Endodermal cell (in vitro differentiated cells): ENCODE results near the gene CCDC142. TPM values are rescaled to one million over a fixed set of nuclear protein-coding genes. Genes with fewer than 3 reads are reported as not detected.
"Not testable (repeated sequence)": the region's sequence is repeated elsewhere in the genome, so short reads cannot be mapped to it uniquely, and the experiment has no call there.

Source experiments
- DNase-seq: peaks from one replicate; pipeline ENCODE4 v3.0.0-alpha.2; 2017
- H3K27ac ChIP-seq: 2 replicates; pipeline ENCODE4 v1.5.1; 2013; ENCODE audit warnings: mild to moderate bottlenecking, low read depth, low read length, moderate library complexity
- H3K27me3 ChIP-seq: 2 replicates; pipeline ENCODE4 v1.6.1; 2013; ENCODE audit warnings: mild to moderate bottlenecking, low read length, moderate library complexity; ENCODE audit not compliant: insufficient read depth, control insufficient read depth, poor library complexity, severe bottlenecking
- H3K36me3 ChIP-seq: 2 replicates; pipeline ENCODE4 v1.7.0; 2013; ENCODE audit warnings: mild to moderate bottlenecking, low read length, moderate library complexity; ENCODE audit not compliant: control insufficient read depth, insufficient read depth
- H3K4me1 ChIP-seq: one replicate; pipeline ENCODE4 v1.7.0; 2013; ENCODE audit warnings: low read length; ENCODE audit not compliant: control insufficient read depth, insufficient read depth
- H3K4me3 ChIP-seq: 2 replicates; pipeline ENCODE4 v1.5.1; 2013; ENCODE audit warnings: mild to moderate bottlenecking, low read length, moderate library complexity
- H3K9ac ChIP-seq: 2 replicates; pipeline ENCODE4 v1.6.1; 2013; ENCODE audit warnings: mild to moderate bottlenecking, low read length, moderate library complexity; ENCODE audit not compliant: poor library complexity, severe bottlenecking; ENCODE audit errors: extremely low read depth
- H3K9me3 ChIP-seq: 2 replicates; pipeline ENCODE4 v1.6.1; 2013; ENCODE audit warnings: mild to moderate bottlenecking, low read length, moderate library complexity; ENCODE audit not compliant: control insufficient read depth
- H3K27ac Mint-ChIP-seq: 2 replicates; pipeline ENCODE4 v1.8.0; 2020; ENCODE audit warnings: mixed read lengths
- H3K27me3 Mint-ChIP-seq: 2 replicates; pipeline ENCODE4 v1.8.0; 2021; ENCODE audit warnings: mild to moderate bottlenecking, mixed read lengths; ENCODE audit not compliant: insufficient read depth
- H3K36me3 Mint-ChIP-seq: 2 replicates; pipeline ENCODE4 v1.8.0; 2020; ENCODE audit warnings: low read depth, mixed read lengths
- H3K4me1 Mint-ChIP-seq: 2 replicates; pipeline ENCODE4 v1.8.0; 2020; ENCODE audit warnings: mixed read lengths
- H3K4me3 Mint-ChIP-seq: 2 replicates; pipeline ENCODE4 v1.8.0; 2020; ENCODE audit warnings: mild to moderate bottlenecking, moderate library complexity, mixed read lengths
- H3K9me3 Mint-ChIP-seq: 2 replicates; pipeline ENCODE4 v1.8.0; 2020; ENCODE audit warnings: mild to moderate bottlenecking, mixed read lengths
- CTCF ChIP-seq: fragments of 200-600 bp; sonication (generic); conservative IDR thresholded peaks from 2 replicates; pipeline ENCODE4 v1.5.0; 2021; ENCODE audit warnings: antibody characterized with exemption, mild to moderate bottlenecking
- WGBS, 2 experiments: methylation state at CpG; one replicate each; pipeline versions ENCODE4 v1.1.5 to v1.1.7; 2013; ENCODE audit warnings: missing lambda C conversion rate in 2 of 2, mixed read lengths in 1 of 2; ENCODE audit not compliant: insufficient coverage in 1 of 2, insufficient read length in 1 of 2; 5-methylcytosine and 5-hydroxymethylcytosine counted together
- total RNA-seq, 2 donors: library from RNA; stranded (reverse); fragmentation: NEBNext Ultra II Directional in 1 of 2; extraction: Animal tissue kit (Norgen Biotek cat#: 25700) in 1 of 2; gene quantifications; 2 replicates in 1 of 2; 3 replicates in 1 of 2; pipeline ENCODE4 v1.2.1, GENCODE V29; 2021

The CCDC142 gene
- total RNA-seq, 2 donors from 2014 or later = 19.0 to 24.7 TPM

GRCh38 chr2:74444498-74445318 is 38.1 kb downstream of the CCDC142 start:
- H3K27me3 ChIP-seq = no peaks in the 10 kb centered on the region
- Mint-ChIP-seq H3K4me1 (peaks cover 7% of the 10 kb centered on the region), H3K9me3 (no peaks in the 10 kb centered on the region), H3K36me3 (no peaks in the 10 kb centered on the region), H3K4me3 (no peak overlapping the region), H3K27ac (no peak overlapping the region), H3K27me3 (no peaks in the 10 kb centered on the region)
- TF ChIP-seq CTCF = no peak
- H3K36me3 ChIP-seq = no peaks in the 10 kb centered on the region
- no peak overlapping the region for H3K4me3 ChIP-seq
- H3K27ac ChIP-seq = no peak overlapping the region
- H3K9ac ChIP-seq = no peak overlapping the region
- no peaks in the 10 kb centered on the region for H3K4me1 ChIP-seq
- no peaks in the 10 kb centered on the region for H3K9me3 ChIP-seq
- no peak for DNase-seq
- WGBS, 2 experiments = 83 to 97% methylated on average over 3 to 4 of the region's 5 CpGs

GRCh38 chr2:74442483-74443297 is 40.1 kb downstream of the CCDC142 start:
- Histone ChIP-seq H3K36me3 (peaks cover 19% of the 10 kb centered on the region), H3K9ac (peak overlapping the region; percentile 95), H3K4me1 (peaks cover 12% of the 10 kb centered on the region), H3K4me3 (peak overlapping the region; percentile 96)
- H3K9me3 Mint-ChIP-seq, H3K27me3 ChIP-seq, H3K9me3 ChIP-seq, H3K27me3 Mint-ChIP-seq, DNase-seq, H3K27ac ChIP-seq: not testable (repeated sequence)
- H3K4me1 Mint-ChIP-seq = peaks cover 27% of the 10 kb centered on the region
- 76 to 86% methylated on average over 7 to 16 of the region's 16 CpGs for WGBS, 2 experiments
- peak overlapping the region; percentile 99 for H3K27ac Mint-ChIP-seq
- H3K36me3 Mint-ChIP-seq = peaks cover 14% of the 10 kb centered on the region
- H3K4me3 Mint-ChIP-seq = peak overlapping the region; percentile 96

GRCh38 chr2:74441690-74442482 is 40.9 kb downstream of the CCDC142 start, which contains the start of gene RTKN:
Gene RTKN (minus strand): TSS chr2:74441937. CDS start chr2:74441816, 121 bp downstream.
- H3K9ac ChIP-seq = peak within 1 kb of the TSS; percentile 95
- Mint-ChIP-seq H3K4me3 (peak within 1 kb of the TSS; percentile 96), H3K27ac (peak within 1 kb of the TSS; percentile 99), H3K27me3 (no peaks in the 10 kb centered on the region), H3K4me1 (peaks cover 35% of the 10 kb centered on the region), H3K9me3 (no peaks in the 10 kb centered on the region), H3K36me3 (peaks cover 18% of the 10 kb centered on the region)
- H3K9me3 ChIP-seq = no peaks in the 10 kb centered on the region
- H3K27me3 ChIP-seq = no peaks in the 10 kb centered on the region
- peaks cover 27% of the 10 kb centered on the region for H3K36me3 ChIP-seq
- TF ChIP-seq CTCF = peak; percentile 25
- 1 to 3% methylated on average over 12 to 75 of the region's 75 CpGs for WGBS, 2 experiments
- peak within 1 kb of the TSS; percentile 98 for H3K27ac ChIP-seq
- peaks cover 12% of the 10 kb centered on the region for H3K4me1 ChIP-seq
- H3K4me3 ChIP-seq = peak within 1 kb of the TSS; percentile 96
- peak; percentile 94 for DNase-seq
